T47D (cell line): ENCODE results near the gene ZKSCAN7.
A peak's percentile ranks its signal among the peaks of the same experiment; 100 is the strongest.

Experiments
- DNase-seq, 2 experiments: peaks; one replicate each; pipeline versions ENCODE4 v3.0.0 to v3.0.0-alpha.2; 2011 to 2012; ENCODE audit warnings: low read depth in 1 of 2, low spot score in 1 of 2
- JUND ChIP-seq: IDR thresholded peaks from 2 replicates; pipeline ENCODE4 v1.6.1; 2012; ENCODE audit warnings: low read depth
- in situ Hi-C: cut with HindIII; loops from 2 replicates; pipeline ENCODE4 v1.10.0; 2016; ENCODE audit warnings: low sequenced_read_pairs, low pct_unique_long_range_greater_than_20kb

Gene ZKSCAN7

DNA sequence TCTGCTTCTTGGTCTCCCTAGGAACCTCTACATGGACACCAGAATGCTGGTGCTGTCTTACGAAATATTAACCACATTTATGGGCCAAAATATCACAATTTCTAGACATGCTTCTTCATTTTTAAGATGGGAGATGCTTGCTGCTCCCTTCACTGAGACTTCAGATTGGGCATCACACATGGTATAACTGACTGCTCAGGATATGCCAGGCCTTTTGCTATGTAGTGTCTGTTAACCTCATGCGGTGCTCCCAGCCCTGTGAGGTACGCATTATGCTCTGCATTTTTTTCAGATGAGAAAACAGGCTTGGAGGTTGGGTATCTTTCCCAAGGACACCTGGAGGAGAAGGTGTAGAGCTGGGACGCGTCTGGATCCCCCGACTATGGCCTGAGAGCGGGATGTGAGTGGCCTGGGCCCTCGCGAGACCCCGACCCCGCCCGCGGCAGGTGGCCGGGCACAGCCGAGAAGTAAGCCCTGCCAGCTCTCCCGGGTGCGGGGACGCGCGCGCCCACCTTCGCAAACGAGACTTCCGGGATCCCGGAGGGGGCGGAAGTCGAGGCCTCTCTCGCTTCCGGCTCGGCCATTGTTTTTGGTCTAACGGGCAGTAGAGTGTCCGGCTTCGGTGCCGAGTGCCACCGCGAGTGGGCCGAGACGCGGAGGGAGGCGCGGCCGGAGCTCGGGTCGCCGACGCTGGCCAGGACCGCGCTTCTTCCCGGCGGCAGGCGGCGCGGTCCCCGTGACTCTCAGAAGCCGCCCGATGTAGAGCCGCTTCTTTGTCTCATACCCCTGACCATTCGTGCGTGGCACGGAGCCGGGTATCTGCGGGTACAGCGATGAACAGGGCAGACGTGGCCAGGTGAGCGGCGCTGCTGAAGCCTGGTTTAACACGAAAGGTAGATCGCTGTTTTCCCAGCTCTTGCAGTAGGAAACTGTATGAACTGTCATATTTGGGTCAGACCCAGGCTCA is at the start of gene ZKSCAN7:
ZKSCAN7 (plus strand) TSS at position 568 of the 967 bp plus-strand sequence. CDS start 1,855 bp downstream, outside the sequence.
- no peak for DNase-seq
- no peak for TF ChIP-seq JUND
- in situ Hi-C loops: no loop called here

GRCh38 chr3:44506556-44506955 is 48.4 kb upstream of the ZKSCAN7 start:
- TF ChIP-seq JUND: no peak
- no peak for DNase-seq
- in situ Hi-C loops: no loop called here

DNA sequence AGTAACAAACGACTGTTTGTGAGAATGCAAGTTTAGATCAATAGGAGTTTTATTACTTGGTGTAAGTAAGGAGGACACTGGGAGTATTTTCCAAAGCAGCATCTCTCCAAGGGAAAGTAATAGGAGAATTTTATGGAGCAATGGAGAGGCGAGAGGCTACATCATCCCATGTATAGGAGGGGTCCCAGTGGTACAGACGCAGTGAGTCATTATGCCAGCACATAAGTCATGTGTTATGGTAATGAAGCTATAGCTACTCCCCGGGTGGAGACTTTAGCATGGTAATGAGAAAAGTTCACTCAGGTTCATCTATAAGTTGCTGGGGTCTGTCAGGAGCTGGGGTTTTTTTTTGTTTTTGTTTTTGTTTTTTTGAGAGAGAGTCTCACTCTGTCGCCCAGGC is 48.0 kb upstream of the ZKSCAN7 start:
- no peak for DNase-seq
- TF ChIP-seq JUND: no peak
- in situ Hi-C loops: no loop called here

- in situ Hi-C loops: no loop called here
- DNase-seq: peak in 1 of 2 experiments; percentile 19
- TF ChIP-seq JUND: no peak
Measured at GRCh38 chr3:44509393-44509921, 45.5 kb upstream of the ZKSCAN7 start.

GRCh38 chr3:44510000-44510368 is 45.0 kb upstream of the ZKSCAN7 start:
- in situ Hi-C loops: no loop called here
- TF ChIP-seq JUND: no peak
- peak; percentile 23 to 28 for DNase-seq

DNA sequence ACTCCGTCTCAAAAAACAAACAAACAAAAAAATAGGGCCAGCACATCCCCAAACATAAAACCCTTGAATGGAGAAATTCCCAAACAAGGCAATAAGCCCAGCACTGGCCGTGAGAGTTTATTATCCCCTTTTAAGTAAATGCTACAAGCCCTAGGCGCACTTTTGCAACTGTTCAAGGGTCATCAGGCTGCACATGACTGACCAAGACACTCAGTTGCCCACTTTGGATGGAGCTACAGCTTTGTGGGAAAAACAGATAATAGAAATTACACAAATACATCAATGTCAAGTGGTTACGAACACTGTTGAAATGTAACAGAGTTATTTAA is 43.8 kb upstream of the ZKSCAN7 start:
- in situ Hi-C loops: no loop called here
- DNase-seq: no peak
- no peak for TF ChIP-seq JUND

- in situ Hi-C loops: no loop called here
- no peak for DNase-seq
- no peak for TF ChIP-seq JUND
Measured at GRCh38 chr3:44513513-44513912, 41.5 kb upstream of the ZKSCAN7 start.

GRCh38 chr3:44516230-44516629 is 38.8 kb upstream of the ZKSCAN7 start:
- in situ Hi-C loops: no loop called here
- no peak for DNase-seq
- no peak for TF ChIP-seq JUND

DNA sequence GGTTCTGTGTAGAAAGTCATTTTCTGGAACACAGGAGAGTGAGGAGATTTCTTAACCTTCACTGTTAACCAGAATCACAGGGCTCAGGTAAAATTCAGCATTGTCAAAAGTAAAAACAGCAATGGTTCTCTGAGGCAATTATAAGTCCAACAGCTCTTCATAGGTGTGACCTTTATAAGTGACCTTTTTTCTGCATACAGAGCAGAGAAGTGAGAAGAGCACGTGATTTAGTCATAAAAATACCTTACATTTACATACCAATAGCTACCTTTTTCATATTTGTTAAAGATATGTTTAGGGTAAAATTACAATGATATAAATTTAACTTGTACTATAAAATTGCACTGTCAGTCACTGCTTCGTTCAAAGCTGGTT is 36.2 kb upstream of the ZKSCAN7 start:
- DNase-seq: no peak
- in situ Hi-C loops: no loop called here
- no peak for TF ChIP-seq JUND

GRCh38 chr3:44521721-44522120 is 33.3 kb upstream of the ZKSCAN7 start:
- no peak for DNase-seq
- TF ChIP-seq JUND: no peak
- in situ Hi-C loops: no loop called here

- TF ChIP-seq JUND: no peak
- in situ Hi-C loops: no loop called here
- DNase-seq: no peak
Measured at GRCh38 chr3:44522494-44522933, 32.5 kb upstream of the ZKSCAN7 start.

GRCh38 chr3:44525060-44525459 is 29.9 kb upstream of the ZKSCAN7 start:
- in situ Hi-C loops: no loop called here
- no peak for DNase-seq
- no peak for TF ChIP-seq JUND

DNA sequence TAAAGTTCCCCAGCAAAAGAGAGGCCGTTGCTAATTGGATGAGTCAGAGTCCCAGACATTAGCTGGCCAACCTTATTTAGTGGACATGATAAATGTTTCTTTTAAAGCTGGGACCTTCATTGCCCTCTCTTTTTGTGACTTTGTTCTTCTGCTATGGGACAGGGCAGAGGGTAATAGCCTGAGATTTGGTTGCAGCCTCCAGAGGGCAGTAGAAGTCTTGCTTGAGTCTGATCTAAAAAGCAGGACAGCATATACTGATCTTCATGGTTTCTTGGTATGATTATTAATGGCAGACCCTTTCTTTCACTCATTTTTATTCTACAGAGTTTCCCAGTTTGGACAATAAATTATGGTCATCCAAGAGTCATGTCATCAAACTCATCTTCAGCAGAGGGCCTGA is 25.1 kb upstream of the ZKSCAN7 start:
- in situ Hi-C loops: no loop called here
- TF ChIP-seq JUND: no peak
- DNase-seq: peak in 1 of 2 experiments; percentile 46
